ENCODE data around the gene PAK3. TPM values are rescaled to one million over a fixed set of nuclear protein-coding genes. Genes with fewer than 3 reads are reported as not detected.

PAK3 gene
- total and polyA plus RNA-seq, 2 experiments from 2014 or later, result 5.0 to 5.4 TPM

DNA sequence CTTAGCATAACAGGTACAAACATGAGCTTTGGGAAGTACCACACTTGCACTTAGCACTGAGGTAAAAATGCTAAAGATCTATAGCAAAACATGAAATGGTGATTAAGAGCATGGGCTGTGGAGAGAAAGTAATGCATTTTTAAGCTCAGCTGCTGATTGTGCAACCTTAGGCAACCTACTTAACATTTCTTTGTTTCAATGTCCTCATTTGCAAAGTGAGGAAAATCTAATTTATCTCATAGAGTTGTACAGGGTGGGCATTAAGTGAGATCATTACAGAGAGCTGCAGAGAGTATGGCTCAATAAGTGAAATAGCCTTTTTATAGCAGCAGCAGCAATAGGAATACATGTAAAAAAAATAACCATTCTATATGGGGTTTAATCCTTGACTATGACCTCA, 87.0 kb downstream of the PAK3 start (continued):
- TF ChIP-seq, protein P1, sequence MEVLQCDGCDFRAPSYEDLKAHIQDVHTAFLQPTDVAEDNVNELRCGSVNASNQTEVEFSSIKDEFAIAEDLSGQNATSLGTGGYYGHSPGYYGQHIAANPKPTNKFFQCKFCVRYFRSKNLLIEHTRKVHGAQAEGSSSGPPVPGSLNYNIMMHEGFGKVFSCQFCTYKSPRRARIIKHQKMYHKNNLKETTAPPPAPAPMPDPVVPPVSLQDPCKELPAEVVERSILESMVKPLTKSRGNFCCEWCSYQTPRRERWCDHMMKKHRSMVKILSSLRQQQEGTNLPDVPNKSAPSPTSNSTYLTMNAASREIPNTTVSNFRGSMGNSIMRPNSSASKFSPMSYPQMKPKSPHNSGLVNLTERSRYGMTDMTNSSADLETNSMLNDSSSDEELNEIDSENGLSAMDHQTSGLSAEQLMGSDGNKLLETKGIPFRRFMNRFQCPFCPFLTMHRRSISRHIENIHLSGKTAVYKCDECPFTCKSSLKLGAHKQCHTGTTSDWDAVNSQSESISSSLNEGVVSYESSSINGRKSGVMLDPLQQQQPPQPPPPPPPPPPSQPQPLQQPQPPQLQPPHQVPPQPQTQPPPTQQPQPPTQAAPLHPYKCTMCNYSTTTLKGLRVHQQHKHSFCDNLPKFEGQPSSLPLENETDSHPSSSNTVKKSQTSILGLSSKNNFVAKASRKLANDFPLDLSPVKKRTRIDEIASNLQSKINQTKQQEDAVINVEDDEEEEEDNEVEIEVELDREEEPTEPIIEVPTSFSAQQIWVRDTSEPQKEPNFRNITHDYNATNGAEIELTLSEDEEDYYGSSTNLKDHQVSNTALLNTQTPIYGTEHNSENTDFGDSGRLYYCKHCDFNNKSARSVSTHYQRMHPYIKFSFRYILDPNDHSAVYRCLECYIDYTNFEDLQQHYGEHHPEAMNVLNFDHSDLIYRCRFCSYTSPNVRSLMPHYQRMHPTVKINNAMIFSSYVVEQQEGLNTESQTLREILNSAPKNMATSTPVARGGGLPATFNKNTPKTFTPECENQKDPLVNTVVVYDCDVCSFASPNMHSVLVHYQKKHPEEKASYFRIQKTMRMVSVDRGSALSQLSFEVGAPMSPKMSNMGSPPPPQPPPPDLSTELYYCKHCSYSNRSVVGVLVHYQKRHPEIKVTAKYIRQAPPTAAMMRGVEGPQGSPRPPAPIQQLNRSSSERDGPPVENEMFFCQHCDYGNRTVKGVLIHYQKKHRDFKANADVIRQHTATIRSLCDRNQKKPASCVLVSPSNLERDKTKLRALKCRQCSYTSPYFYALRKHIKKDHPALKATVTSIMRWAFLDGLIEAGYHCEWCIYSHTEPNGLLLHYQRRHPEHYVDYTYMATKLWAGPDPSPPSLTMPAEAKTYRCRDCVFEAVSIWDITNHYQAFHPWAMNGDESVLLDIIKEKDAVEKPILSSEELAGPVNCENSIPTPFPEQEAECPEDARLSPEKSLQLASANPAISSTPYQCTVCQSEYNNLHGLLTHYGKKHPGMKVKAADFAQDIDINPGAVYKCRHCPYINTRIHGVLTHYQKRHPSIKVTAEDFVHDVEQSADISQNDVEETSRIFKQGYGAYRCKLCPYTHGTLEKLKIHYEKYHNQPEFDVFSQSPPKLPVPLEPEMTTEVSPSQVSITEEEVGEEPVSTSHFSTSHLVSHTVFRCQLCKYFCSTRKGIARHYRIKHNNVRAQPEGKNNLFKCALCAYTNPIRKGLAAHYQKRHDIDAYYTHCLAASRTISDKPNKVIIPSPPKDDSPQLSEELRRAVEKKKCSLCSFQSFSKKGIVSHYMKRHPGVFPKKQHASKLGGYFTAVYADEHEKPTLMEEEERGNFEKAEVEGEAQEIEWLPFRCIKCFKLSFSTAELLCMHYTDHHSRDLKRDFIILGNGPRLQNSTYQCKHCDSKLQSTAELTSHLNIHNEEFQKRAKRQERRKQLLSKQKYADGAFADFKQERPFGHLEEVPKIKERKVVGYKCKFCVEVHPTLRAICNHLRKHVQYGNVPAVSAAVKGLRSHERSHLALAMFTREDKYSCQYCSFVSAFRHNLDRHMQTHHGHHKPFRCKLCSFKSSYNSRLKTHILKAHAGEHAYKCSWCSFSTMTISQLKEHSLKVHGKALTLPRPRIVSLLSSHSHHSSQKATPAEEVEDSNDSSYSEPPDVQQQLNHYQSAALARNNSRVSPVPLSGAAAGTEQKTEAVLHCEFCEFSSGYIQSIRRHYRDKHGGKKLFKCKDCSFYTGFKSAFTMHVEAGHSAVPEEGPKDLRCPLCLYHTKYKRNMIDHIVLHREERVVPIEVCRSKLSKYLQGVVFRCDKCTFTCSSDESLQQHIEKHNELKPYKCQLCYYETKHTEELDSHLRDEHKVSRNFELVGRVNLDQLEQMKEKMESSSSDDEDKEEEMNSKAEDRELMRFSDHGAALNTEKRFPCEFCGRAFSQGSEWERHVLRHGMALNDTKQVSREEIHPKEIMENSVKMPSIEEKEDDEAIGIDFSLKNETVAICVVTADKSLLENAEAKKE (CRISPR knock-in tag; IDR thresholded peaks at IDR 0.05), result no peak
- TF ChIP-seq STAT1 (IDR thresholded peaks at IDR 0.05; ENCODE audit: unreplicated experiment) (no peak), POLR2AphosphoS5 (IDR thresholded peaks at IDR 0.05; ENCODE audit: low read depth) (no peak), EZH2 (IDR thresholded peaks at IDR 0.05; ENCODE audit: low read depth, unreplicated experiment) (no peak)

DNA sequence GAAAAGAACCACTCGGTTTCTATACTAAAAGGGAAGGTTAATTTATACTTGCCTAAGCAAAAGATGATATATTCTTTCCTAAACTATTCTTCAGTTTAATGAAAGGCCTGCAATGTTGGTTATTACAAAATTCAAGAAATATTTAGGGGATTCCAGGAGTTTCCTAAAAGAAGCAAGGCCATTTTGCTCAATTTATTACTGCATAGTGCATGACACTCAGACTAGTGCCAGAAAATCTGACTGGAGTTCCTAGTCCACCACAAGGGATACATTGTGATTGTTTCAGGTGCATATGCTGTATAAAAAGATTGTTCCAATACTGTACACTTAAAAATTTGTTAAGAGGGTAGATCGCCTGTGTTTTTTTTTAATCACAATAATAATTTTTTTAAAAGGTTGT, 95.6 kb downstream of the PAK3 start:
- Histone ChIP-seq H3K36me3 (ENCODE audit: insufficient read depth) (no peaks in the 10 kb centered on the region), H4K20me1 (replicated peaks; ENCODE audit: insufficient read depth) (no peaks in the 10 kb centered on the region), H3K79me2 (replicated peaks; ENCODE audit: insufficient read depth) (no peaks in the 10 kb centered on the region), H2AFZ (no peak overlapping the region), H3K4me1 (ENCODE audit: insufficient read depth) (no peaks in the 10 kb centered on the region), H3K4me2 (no peak overlapping the region), H3K9me2 (ENCODE audit: insufficient read depth) (no peaks in the 10 kb centered on the region), H3F3A (replicated peaks; ENCODE audit: low read depth) (no peaks in the 10 kb centered on the region), H3K27me3 (ENCODE audit: insufficient read depth) (no peaks in the 10 kb centered on the region), H3K4me3 (no peak overlapping the region), H3K27ac (ENCODE audit: low read depth) (no peak overlapping the region)
- Mint-ChIP-seq H3K4me1 (peaks cover 5% of the 10 kb centered on the region; the same call in 1 of the 3 replicates), H3K9me3 (no peaks in the 10 kb centered on the region), H3K27me3 (ENCODE audit: insufficient read depth, low read depth, poor library complexity) (no peaks in the 10 kb centered on the region), H3K36me3 (ENCODE audit: low read depth) (no peaks in the 10 kb centered on the region), H3K4me3 (no peak overlapping the region), H3K27ac (no peak overlapping the region)
- DNase-seq (ENCODE audit: low spot score) (no peak), ATAC-seq (no peak)
- no peak for TF ChIP-seq JUNB (IDR thresholded peaks at IDR 0.05; ENCODE audit: unreplicated experiment)
- no peak for TF ChIP-seq NANOG (IDR thresholded peaks at IDR 0.05; ENCODE audit: borderline replicate concordance)
- TF ChIP-seq ZNF331 (CRISPR knock-in tag; IDR thresholded peaks at IDR 0.05; ENCODE audit: low read depth), result no peak
- no peak for TF ChIP-seq EZH2phosphoT487 (IDR thresholded peaks at IDR 0.05; ENCODE audit: unreplicated experiment)
- no peak for TF ChIP-seq STAT1 (IDR thresholded peaks at IDR 0.05; ENCODE audit: unreplicated experiment)
- TF ChIP-seq, protein P2, sequence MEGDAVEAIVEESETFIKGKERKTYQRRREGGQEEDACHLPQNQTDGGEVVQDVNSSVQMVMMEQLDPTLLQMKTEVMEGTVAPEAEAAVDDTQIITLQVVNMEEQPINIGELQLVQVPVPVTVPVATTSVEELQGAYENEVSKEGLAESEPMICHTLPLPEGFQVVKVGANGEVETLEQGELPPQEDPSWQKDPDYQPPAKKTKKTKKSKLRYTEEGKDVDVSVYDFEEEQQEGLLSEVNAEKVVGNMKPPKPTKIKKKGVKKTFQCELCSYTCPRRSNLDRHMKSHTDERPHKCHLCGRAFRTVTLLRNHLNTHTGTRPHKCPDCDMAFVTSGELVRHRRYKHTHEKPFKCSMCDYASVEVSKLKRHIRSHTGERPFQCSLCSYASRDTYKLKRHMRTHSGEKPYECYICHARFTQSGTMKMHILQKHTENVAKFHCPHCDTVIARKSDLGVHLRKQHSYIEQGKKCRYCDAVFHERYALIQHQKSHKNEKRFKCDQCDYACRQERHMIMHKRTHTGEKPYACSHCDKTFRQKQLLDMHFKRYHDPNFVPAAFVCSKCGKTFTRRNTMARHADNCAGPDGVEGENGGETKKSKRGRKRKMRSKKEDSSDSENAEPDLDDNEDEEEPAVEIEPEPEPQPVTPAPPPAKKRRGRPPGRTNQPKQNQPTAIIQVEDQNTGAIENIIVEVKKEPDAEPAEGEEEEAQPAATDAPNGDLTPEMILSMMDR (conservative IDR thresholded peaks at IDR 0.05; ENCODE audit: low read depth in 2 of 2), result no peak
